Epithelial cell of esophagus (primary cell): ENCODE measurements around the gene DCBLD2.

Experiments used
- DNase-seq: peaks from one replicate; pipeline ENCODE4 v3.0.0; 2010; ENCODE audit warnings: low read depth
- H3K4me3 ChIP-seq: 2 replicates; pipeline ENCODE4 v1.5.1; 2011; ENCODE audit warnings: mild to moderate bottlenecking, low read length, control low read depth
- TF ChIP-seq, protein P1 (sequence below): IDR thresholded peaks from 2 replicates; pipeline ENCODE4 v1.5.1; 2011; ENCODE audit warnings: low read depth, mild to moderate bottlenecking, low read length, control low read depth, inconsistent platforms; ENCODE audit not compliant: insufficient read depth; ENCODE audit errors: missing control alignments

The DCBLD2 gene

DNA sequence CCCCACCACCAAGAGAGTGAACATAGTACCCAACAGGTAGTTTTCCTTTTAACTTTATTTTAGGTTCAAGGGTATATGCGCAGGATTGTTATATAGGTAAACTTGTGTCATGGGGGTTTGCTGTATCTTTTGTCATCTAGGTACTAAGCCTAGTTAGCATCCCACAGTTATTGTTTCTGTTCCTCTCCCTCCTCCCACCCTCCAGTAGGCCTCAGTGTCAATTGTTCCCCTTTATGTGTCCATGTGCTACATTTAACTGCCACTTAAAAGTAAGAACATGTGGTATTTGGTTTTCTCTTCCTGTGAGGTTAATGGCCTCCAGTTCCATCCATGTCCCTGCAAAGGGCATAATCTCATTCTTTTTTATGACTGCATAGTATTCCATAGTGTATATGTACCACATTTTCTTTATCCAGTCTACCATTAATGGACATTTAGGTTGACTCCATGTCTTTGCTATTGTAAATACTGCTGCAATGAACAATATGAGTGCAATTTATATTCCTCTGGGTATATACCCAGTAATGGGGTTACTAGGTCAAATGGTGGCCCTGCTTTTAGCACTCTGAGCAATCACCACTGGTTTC lies 72.2 kb downstream of the DCBLD2 start:
- TF ChIP-seq, protein P1, sequence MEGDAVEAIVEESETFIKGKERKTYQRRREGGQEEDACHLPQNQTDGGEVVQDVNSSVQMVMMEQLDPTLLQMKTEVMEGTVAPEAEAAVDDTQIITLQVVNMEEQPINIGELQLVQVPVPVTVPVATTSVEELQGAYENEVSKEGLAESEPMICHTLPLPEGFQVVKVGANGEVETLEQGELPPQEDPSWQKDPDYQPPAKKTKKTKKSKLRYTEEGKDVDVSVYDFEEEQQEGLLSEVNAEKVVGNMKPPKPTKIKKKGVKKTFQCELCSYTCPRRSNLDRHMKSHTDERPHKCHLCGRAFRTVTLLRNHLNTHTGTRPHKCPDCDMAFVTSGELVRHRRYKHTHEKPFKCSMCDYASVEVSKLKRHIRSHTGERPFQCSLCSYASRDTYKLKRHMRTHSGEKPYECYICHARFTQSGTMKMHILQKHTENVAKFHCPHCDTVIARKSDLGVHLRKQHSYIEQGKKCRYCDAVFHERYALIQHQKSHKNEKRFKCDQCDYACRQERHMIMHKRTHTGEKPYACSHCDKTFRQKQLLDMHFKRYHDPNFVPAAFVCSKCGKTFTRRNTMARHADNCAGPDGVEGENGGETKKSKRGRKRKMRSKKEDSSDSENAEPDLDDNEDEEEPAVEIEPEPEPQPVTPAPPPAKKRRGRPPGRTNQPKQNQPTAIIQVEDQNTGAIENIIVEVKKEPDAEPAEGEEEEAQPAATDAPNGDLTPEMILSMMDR, result no peak
- no peak overlapping the region for H3K4me3 ChIP-seq
- DNase-seq, result no peak

DNA sequence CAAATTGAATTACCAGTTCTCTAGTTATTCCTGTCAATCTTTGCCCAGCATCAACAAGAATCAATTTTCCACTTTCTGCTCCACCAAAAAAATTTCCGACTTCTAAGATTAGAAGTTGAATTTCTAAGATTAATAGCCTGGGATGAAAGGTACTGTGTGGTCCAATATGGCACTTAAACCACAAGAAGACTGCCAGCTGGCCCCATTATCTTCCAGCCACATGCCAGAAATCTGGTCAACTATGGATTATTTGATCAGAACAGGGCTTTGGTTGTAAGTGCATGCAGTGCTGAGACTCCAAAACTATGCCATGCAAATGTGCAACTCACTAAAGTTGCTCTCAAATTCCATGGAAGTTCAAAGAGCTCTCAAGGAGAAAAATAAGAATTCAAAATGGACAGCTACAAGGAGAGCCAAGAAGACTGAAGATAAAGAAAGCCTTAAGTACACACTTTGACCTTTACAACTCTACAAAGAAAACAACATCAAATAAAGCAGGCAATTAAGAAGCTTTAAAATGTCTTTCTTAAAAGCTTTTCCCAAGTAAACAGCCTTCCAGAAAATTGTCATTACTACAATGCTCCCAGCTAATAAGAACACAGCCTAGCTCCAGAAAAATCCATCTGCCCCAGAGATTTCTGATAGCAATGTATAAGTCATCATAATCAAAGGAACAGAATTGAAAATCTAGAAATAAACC lies 74.1 kb downstream of the DCBLD2 start:
- TF ChIP-seq, protein P1, result no peak
- no peak for DNase-seq
- H3K4me3 ChIP-seq, result no peak overlapping the region

DNA sequence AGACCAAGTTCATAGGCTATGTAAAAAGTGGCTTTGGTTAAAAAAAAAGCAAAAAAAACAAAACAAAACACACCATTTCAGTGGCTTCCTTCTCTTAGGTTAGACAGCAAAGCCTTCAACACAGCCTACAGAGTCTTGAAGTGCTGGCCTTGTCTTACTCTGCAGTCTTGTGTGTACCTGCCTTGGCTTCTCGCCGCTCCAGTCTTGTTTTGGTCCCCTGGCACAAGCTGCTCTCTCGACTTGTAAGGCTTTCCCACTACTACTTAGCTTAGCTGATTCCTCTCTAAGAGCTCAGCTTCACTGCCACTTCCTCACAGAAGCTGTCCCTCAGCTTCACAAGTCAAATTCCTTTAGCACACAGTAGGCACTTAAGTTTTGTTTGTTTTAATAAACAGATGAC lies 75.4 kb downstream of the DCBLD2 start:
- TF ChIP-seq, protein P1, result no peak
- H3K4me3 ChIP-seq, result no peak overlapping the region
- no peak for DNase-seq

DNA sequence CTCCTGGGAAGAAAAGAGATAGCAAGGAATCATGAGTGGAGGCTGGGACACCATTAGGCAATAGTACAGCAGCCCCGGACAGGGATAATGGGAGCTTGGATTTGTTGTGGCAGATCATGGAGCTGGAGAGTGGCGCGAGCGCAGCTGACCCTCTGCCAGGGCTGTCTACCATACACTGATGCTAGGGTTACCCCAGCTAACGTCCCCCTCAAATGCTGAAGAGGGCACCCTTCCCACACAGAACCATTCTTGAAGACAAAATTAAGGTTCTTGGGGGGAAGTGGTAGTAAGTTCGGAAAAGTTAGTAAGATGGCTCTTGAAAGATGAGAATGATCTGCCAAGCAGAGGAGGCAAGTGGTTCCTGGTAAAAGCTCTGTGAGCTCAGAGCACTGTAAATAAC lies 77.2 kb downstream of the DCBLD2 start:
- no peak for DNase-seq
- TF ChIP-seq, protein P1, result peak; percentile 6
- H3K4me3 ChIP-seq, result no peak overlapping the region

DNA sequence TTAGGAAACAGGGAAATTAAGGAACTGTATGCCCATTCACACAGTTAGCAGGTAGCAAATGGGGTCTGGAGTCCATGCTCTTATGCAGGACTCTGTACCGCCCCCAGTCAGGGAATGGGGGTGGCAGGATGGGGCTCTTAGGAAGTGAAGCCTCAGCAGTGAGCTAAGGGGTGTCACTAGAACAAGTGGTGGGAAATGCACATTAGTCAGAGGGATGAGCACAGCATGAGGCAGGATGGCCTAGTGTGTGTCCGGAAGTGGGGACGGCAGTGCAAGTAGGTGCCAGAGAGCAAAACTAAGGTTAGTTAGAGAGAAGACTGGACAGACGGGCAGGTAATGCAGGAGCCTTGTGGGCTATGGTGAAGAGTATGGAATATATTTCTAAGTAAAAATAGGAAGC lies 77.7 kb downstream of the DCBLD2 start:
- no peak overlapping the region for H3K4me3 ChIP-seq
- TF ChIP-seq, protein P1, result no peak
- peak; percentile 29 for DNase-seq

DNA sequence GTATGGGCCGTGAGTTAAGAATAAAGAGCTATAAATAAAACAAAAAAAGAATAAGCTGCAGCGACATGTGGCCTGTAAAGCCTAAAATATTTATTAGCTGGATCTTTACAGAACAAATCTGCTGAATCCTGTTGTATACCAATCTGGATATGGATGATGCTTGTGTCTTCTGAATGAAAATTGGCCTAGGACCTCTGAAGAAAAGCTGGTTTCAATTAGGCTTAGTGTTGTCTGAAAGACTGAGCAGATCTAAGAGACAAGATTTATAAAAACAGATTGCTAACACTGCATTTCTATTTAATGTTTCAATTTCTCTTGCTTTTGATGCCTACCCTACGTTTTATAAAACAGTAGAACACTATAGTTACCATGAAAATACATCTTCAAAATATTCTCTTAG lies 80.4 kb downstream of the DCBLD2 start:
- H3K4me3 ChIP-seq, result no peak overlapping the region
- no peak for DNase-seq
- TF ChIP-seq, protein P1, result no peak
